Endothelial cell of umbilical vein (primary cell): ENCODE data around the gene RNF213. TPM values are rescaled to one million over a fixed set of nuclear protein-coding genes. Genes with fewer than 3 reads are reported as not detected.

Experiments used
- BruUV-seq: library from RNA; stranded (reverse); fragments of 400-500 nt; replicated peaks from 2 replicates; lab custom pipeline; 2021; lab: Mats Ljungman, UMichigan
- CTCF ChIA-PET: fragments of 300-600, 350-600 bp; sonication (Branson Sonifier 250); formaldehyde crosslinking; loops from one replicate; lab custom pipeline; 2021; ENCODE audit warnings: antibody characterized with exemption, inconsistent platforms; lab: Charles Lee
- POLR2A ChIA-PET: fragments of 300-600, 350-600 bp; sonication (Branson Sonifier 250); formaldehyde crosslinking; loops from one replicate; lab custom pipeline; 2021; ENCODE audit warnings: antibody characterized with exemption, inconsistent platforms; lab: Charles Lee
- DNase-seq: peaks from one replicate; pipeline ENCODE4 v3.0.0-alpha.2; 2011; ENCODE audit warnings: low read depth, low spot score
- FAIRE-seq: peaks from 2 replicates; lab custom pipeline; 2011; peaks lifted over from hg19 to GRCh38; lab: Jason Lieb, UNC
- H2AFZ ChIP-seq: 2 replicates; pipeline ENCODE4 v1.6.0; 2012; ENCODE audit warnings: low read depth, low read length, control low read depth, inconsistent platforms
- H3K27ac ChIP-seq: 2 replicates; pipeline ENCODE4 v1.5.1; 2011; ENCODE audit warnings: low read depth, mild to moderate bottlenecking, control low read depth, low read length, moderate library complexity; ENCODE audit not compliant: insufficient read depth
- H3K27me3 ChIP-seq, 2 experiments: 2 replicates each; pipeline versions ENCODE4 v1.6.0 to v1.6.1; 2011; ENCODE audit warnings: low read length in 2 of 2, mixed read lengths in 1 of 2; ENCODE audit not compliant: control insufficient read depth in 2 of 2, insufficient read depth in 2 of 2
- H3K36me3 ChIP-seq, 2 experiments: 2 replicates in 1 of 2; 3 replicates in 1 of 2; pipeline ENCODE4 v1.5.1; 2011; ENCODE audit warnings: low read length in 2 of 2, mild to moderate bottlenecking in 1 of 2, moderate library complexity in 1 of 2; ENCODE audit not compliant: control insufficient read depth in 2 of 2, insufficient read depth in 2 of 2; ENCODE audit errors: extremely low read depth in 1 of 2
- H3K4me1 ChIP-seq: 3 replicates; pipeline ENCODE4 v1.5.1; 2011; ENCODE audit warnings: mild to moderate bottlenecking, low read length; ENCODE audit not compliant: control insufficient read depth, insufficient read depth; ENCODE audit errors: extremely low read depth
- H3K4me2 ChIP-seq: 2 replicates; pipeline ENCODE4 v1.6.1; 2011; ENCODE audit warnings: low read length, control low read depth, mixed read lengths; ENCODE audit not compliant: insufficient read depth
- H3K4me3 ChIP-seq, 3 experiments: fragments of 200-600 bp in 1 of 3; sonication (generic), shearing (Covaris generic) in 1 of 3; replicated peaks in 1 of 3; 2 replicates each; pipeline ENCODE4 v1.5.1; 2011 to 2016; ENCODE audit warnings: control low read depth in 3 of 3, low read length in 3 of 3, mild to moderate bottlenecking in 2 of 3, inconsistent platforms in 1 of 3, low read depth in 1 of 3, moderate library complexity in 1 of 3; ENCODE audit not compliant: insufficient read depth in 1 of 3
- H3K79me2 ChIP-seq: 2 replicates; pipeline ENCODE4 v1.6.0; 2012; ENCODE audit warnings: low read length, inconsistent platforms; ENCODE audit not compliant: control insufficient read depth, insufficient read depth
- H3K9ac ChIP-seq: replicated peaks from 2 replicates; pipeline ENCODE3; 2011; ENCODE audit warnings: low read length, control low read depth; ENCODE audit not compliant: insufficient read depth; ENCODE audit errors: extremely low read depth
- H3K9me1 ChIP-seq: replicated peaks from 3 replicates; pipeline ENCODE4 v1.6.0; 2011; ENCODE audit warnings: mild to moderate bottlenecking, low read length; ENCODE audit not compliant: control insufficient read depth, insufficient read depth; ENCODE audit errors: extremely low read depth
- H3K9me3 ChIP-seq: replicated peaks from 2 replicates; pipeline ENCODE4 v1.5.1; 2012; ENCODE audit warnings: low read length, inconsistent platforms; ENCODE audit not compliant: control insufficient read depth, insufficient read depth
- H4K20me1 ChIP-seq: replicated peaks from 2 replicates; pipeline ENCODE3; 2011; ENCODE audit warnings: mild to moderate bottlenecking, low read length; ENCODE audit not compliant: control insufficient read depth, insufficient read depth; ENCODE audit errors: extremely low read depth
- CTCF ChIP-seq, 2 donors: IDR thresholded peaks; 1 replicate in 1 of 2; 2 replicates in 1 of 2; pipeline ENCODE4 v1.5.1; 2011; ENCODE audit warnings: low read length in 2 of 2, mild to moderate bottlenecking in 2 of 2, moderate library complexity in 2 of 2, control low read depth in 1 of 2, inconsistent platforms in 1 of 2, low read depth in 1 of 2; ENCODE audit not compliant: insufficient read depth in 1 of 2; ENCODE audit errors: extremely low read depth in 1 of 2
- EZH2 ChIP-seq: IDR thresholded peaks from 2 replicates; pipeline ENCODE4 v1.6.1; 2012; ENCODE audit warnings: borderline replicate concordance, low read depth, mild to moderate bottlenecking, moderate library complexity, low read length, inconsistent platforms; ENCODE audit not compliant: severe bottlenecking
- FOS ChIP-seq: IDR thresholded peaks from 2 replicates; pipeline ENCODE4 v1.6.1; 2011; ENCODE audit warnings: mild to moderate bottlenecking, low read length, moderate library complexity, borderline replicate concordance; ENCODE audit not compliant: insufficient read depth
- GATA2 ChIP-seq: IDR thresholded peaks from 2 replicates; pipeline ENCODE4 v1.7.0; 2011; ENCODE audit warnings: low read depth, mild to moderate bottlenecking, moderate library complexity, mixed read lengths, low read length; ENCODE audit not compliant: insufficient read length, insufficient read depth
- JUN ChIP-seq: IDR thresholded peaks from 2 replicates; pipeline ENCODE4 v1.6.1; 2011; ENCODE audit warnings: borderline replicate concordance, low read depth; ENCODE audit not compliant: insufficient read length, insufficient read depth
- MYC ChIP-seq: IDR thresholded peaks from one replicate; pipeline ENCODE4 v1.6.1; 2011; ENCODE audit warnings: mild to moderate bottlenecking, low read depth, low read length
- POLR2A ChIP-seq: IDR thresholded peaks from 2 replicates; pipeline ENCODE4 v1.6.1; 2012; ENCODE audit warnings: low read depth, mild to moderate bottlenecking, control low read depth, low read length
- POLR2AphosphoS5 ChIP-seq: IDR thresholded peaks from 2 replicates; pipeline ENCODE4 v1.6.1; 2012; ENCODE audit warnings: low read depth, mild to moderate bottlenecking, control low read depth, low read length, moderate library complexity; ENCODE audit not compliant: insufficient read depth
- dilution Hi-C: fragments of 300-500 bp; cut with MboI; formaldehyde crosslinking; loops from one replicate; pipeline ENCODE4 v1.15.0; 2019; ENCODE audit warnings: low sequenced_read_pairs; ENCODE audit not compliant: extremely low pct_ligation_motif_present
- intact Hi-C: fragments of 100-400 bp; cut with micrococcal nuclease; formaldehyde crosslinking; loops from one replicate; pipeline ENCODE4 v1.10.0; 2022
- polyA plus RNA-seq, 4 experiments: library from polyadenylated mRNA; depleted of rRNA in 3 of 4; stranded (reverse) in 3 of 4; unstranded in 1 of 4; fragments of >200 nt; gene quantifications; 2 replicates each; pipeline versions ENCODE4 v1.2.1 to v1.2.3, GENCODE V29; 2011 to 2012; ENCODE audit warnings: missing spikeins in 1 of 4
- total RNA-seq: library from RNA; stranded (reverse); gene quantifications from 2 replicates; pipeline ENCODE4 v1.2.3, GENCODE V29; 2021
- TF ChIP-seq, protein P1 (sequence below): IDR thresholded peaks from 2 replicates; pipeline ENCODE4 v1.6.1; 2011; ENCODE audit not compliant: insufficient read depth, insufficient read length

Gene RNF213
- total and polyA plus RNA-seq, 2 donors (not counting 3 experiments of a cell fraction or from before 2014, with no cell fraction given): 36.5 to 116 TPM

- no peaks in the 10 kb centered on the region for H3K27me3 ChIP-seq
- H2AFZ ChIP-seq: no peak overlapping the region
- ChIA-PET POLR2A (no interaction called here), CTCF (interaction anchor here (1.4 kb wide), 1 partner anchor 22 kb away, joined by 3 read pairs; no protein-coding TSS in a partner anchor)
- peaks cover 22% of the 10 kb centered on the region for H3K4me1 ChIP-seq
- H4K20me1 ChIP-seq: no peaks in the 10 kb centered on the region
- TF ChIP-seq CTCF (IDR thresholded peaks at IDR 0.05; ENCODE audit: extremely low read depth in 1 of 2, insufficient read depth in 1 of 2, low read depth in 1 of 2, low read length in 2 of 2) (no peak), JUN (no peak), POLR2A (no peak), MYC (no peak), GATA2 (no peak), POLR2AphosphoS5 (no peak), FOS (no peak), EZH2 (no peak)
- TF ChIP-seq, protein P1, sequence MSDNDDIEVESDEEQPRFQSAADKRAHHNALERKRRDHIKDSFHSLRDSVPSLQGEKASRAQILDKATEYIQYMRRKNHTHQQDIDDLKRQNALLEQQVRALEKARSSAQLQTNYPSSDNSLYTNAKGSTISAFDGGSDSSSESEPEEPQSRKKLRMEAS: no peak
- intact Hi-C loops (no loop called here), dilution Hi-C loops (no loop called here)
- DNase-seq (no peak), FAIRE-seq (no peak)
- H3K4me3 ChIP-seq: no peak overlapping the region
- H3K9me1 ChIP-seq: no peaks in the 10 kb centered on the region
- no peak overlapping the region for H3K4me2 ChIP-seq
- H3K9ac ChIP-seq: no peak overlapping the region
- H3K79me2 ChIP-seq: no peaks in the 10 kb centered on the region
- no peak overlapping the region for H3K27ac ChIP-seq
- BruUV-seq: no TSS peak
- H3K9me3 ChIP-seq: no peaks in the 10 kb centered on the region
- peaks cover 0 to 2% of the 10 kb centered on the region in 2 experiments for H3K36me3 ChIP-seq
Observed at GRCh38 chr17:80256034-80256350, 4.7 kb upstream of the RNF213 start.
